IMR-90 (cell line): ENCODE data around the gene TENM4. TPM values are rescaled to one million over a fixed set of nuclear protein-coding genes. Genes with fewer than 3 reads are reported as not detected.

ENCODE experiments used
- ATAC-seq: fragments of 200-7000 bp; cut with Tn5 transposase; 2 replicates; pipeline ENCODE4 v1.9.1; 2020; ENCODE audit warnings: low read depth, mild to moderate bottlenecking, moderate library complexity
- BruUV-seq: library from RNA; stranded (reverse); fragments of 400-500 nt; replicated peaks from 2 replicates; lab custom pipeline; 2021; lab: Mats Ljungman, UMichigan
- CTCF ChIA-PET: fragments of 300-600 bp; formaldehyde crosslinking; extraction: SDS; loops from one replicate; lab custom pipeline; 2021; ENCODE audit warnings: antibody characterized with exemption; lab: Yijun Ruan, JAX
- POLR2A ChIA-PET: fragments of 300-600 bp; sonication (Branson Sonifier 250); formaldehyde crosslinking; loops from one replicate; lab custom pipeline; 2022; ENCODE audit warnings: antibody characterized with exemption; ENCODE audit not compliant: unreplicated experiment; lab: Charles Lee
- DNase-seq: peaks from one replicate; pipeline ENCODE4 v3.0.0; 2013
- H2AFZ ChIP-seq: replicated peaks from 2 replicates; pipeline ENCODE3; 2013; ENCODE audit warnings: low read length, mild to moderate bottlenecking; ENCODE audit not compliant: poor library complexity
- H2AK5ac ChIP-seq: 2 replicates; pipeline ENCODE4 v1.6.1; 2013; ENCODE audit warnings: low read depth, low read length, inconsistent platforms
- H2AK9ac ChIP-seq: replicated peaks from 2 replicates; pipeline ENCODE3; 2013; ENCODE audit warnings: mild to moderate bottlenecking, low read depth, low read length, moderate library complexity; ENCODE audit not compliant: poor library complexity
- H2BK120ac ChIP-seq: 2 replicates; pipeline ENCODE4 v1.6.1; 2013; ENCODE audit warnings: low read depth, low read length, inconsistent platforms
- H2BK15ac ChIP-seq: 3 replicates; pipeline ENCODE4 v1.6.1; 2013; ENCODE audit warnings: low read depth, low read length, inconsistent platforms
- H2BK20ac ChIP-seq: 2 replicates; pipeline ENCODE4 v1.6.1; 2013; ENCODE audit warnings: low read depth, mild to moderate bottlenecking, inconsistent platforms, low read length, moderate library complexity
- H2BK5ac ChIP-seq: 2 replicates; pipeline ENCODE4 v1.6.1; 2013; ENCODE audit warnings: mild to moderate bottlenecking, low read depth, low read length, inconsistent platforms; ENCODE audit not compliant: poor library complexity, severe bottlenecking
- H3K14ac ChIP-seq: replicated peaks from 2 replicates; pipeline ENCODE4 v1.6.1; 2013; ENCODE audit warnings: low read depth, low read length, inconsistent platforms
- H3K18ac ChIP-seq: 2 replicates; pipeline ENCODE4 v1.6.1; 2013; ENCODE audit warnings: low read depth, low read length, control low read depth
- H3K23ac ChIP-seq: 2 replicates; pipeline ENCODE4 v1.6.1; 2013; ENCODE audit warnings: low read depth, low read length, inconsistent platforms
- H3K27ac ChIP-seq: 2 replicates; pipeline ENCODE4 v1.5.1; 2013; ENCODE audit warnings: mild to moderate bottlenecking, control low read depth, low read length; ENCODE audit not compliant: insufficient read depth
- H3K27me3 ChIP-seq: 2 replicates; pipeline ENCODE4 v1.6.1; 2013; ENCODE audit warnings: low read length; ENCODE audit not compliant: control insufficient read depth, insufficient read depth
- H3K36me3 ChIP-seq: 2 replicates; pipeline ENCODE4 v1.6.1; 2013; ENCODE audit warnings: low read length, mixed read lengths; ENCODE audit not compliant: control insufficient read depth, insufficient read depth
- H3K4ac ChIP-seq: 2 replicates; pipeline ENCODE4 v1.6.1; 2013; ENCODE audit warnings: low read depth, low read length, inconsistent platforms
- H3K4me1 ChIP-seq: 2 replicates; pipeline ENCODE4 v1.6.1; 2013; ENCODE audit warnings: low read length, mixed read lengths; ENCODE audit not compliant: control insufficient read depth, insufficient read depth
- H3K4me2 ChIP-seq: 2 replicates; pipeline ENCODE4 v1.6.1; 2013; ENCODE audit warnings: low read depth, mild to moderate bottlenecking, control low read depth, low read length, moderate library complexity
- H3K4me3 ChIP-seq: 2 replicates; pipeline ENCODE4 v1.5.1; 2013; ENCODE audit warnings: low read depth, mild to moderate bottlenecking, control low read depth, low read length, moderate library complexity; ENCODE audit not compliant: insufficient read depth
- H3K56ac ChIP-seq: 2 replicates; pipeline ENCODE4 v1.6.1; 2013; ENCODE audit warnings: low read length, inconsistent platforms; ENCODE audit not compliant: insufficient read depth; ENCODE audit errors: extremely low read depth
- H3K79me1 ChIP-seq, 2 experiments: 2 replicates each; pipeline ENCODE4 v1.6.1; 2013; ENCODE audit warnings: low read length in 2 of 2, inconsistent platforms in 1 of 2, low read depth in 1 of 2
- H3K9ac ChIP-seq: 2 replicates; pipeline ENCODE4 v1.6.1; 2013; ENCODE audit warnings: low read depth, low read length, control low read depth
- H3K9me1 ChIP-seq: 2 replicates; pipeline ENCODE4 v1.6.1; 2013; ENCODE audit warnings: low read length, inconsistent platforms; ENCODE audit not compliant: insufficient read depth
- H3K9me3 ChIP-seq: 2 replicates; pipeline ENCODE4 v1.6.1; 2013; ENCODE audit warnings: low read length; ENCODE audit not compliant: control insufficient read depth, insufficient read depth
- H4K20me1 ChIP-seq: 2 replicates; pipeline ENCODE4 v1.6.1; 2013; ENCODE audit warnings: low read length, inconsistent platforms; ENCODE audit not compliant: insufficient read depth
- H4K5ac ChIP-seq: 2 replicates; pipeline ENCODE4 v1.6.1; 2013; ENCODE audit warnings: mild to moderate bottlenecking, low read depth, low read length, control low read depth
- H4K8ac ChIP-seq, 2 experiments: 2 replicates each; pipeline ENCODE4 v1.6.1; 2013; ENCODE audit warnings: low read depth in 2 of 2, low read length in 2 of 2, control low read depth in 1 of 2, inconsistent platforms in 1 of 2
- H4K91ac ChIP-seq: 2 replicates; pipeline ENCODE4 v1.6.1; 2013; ENCODE audit warnings: low read depth, low read length, inconsistent platforms; ENCODE audit not compliant: insufficient read depth
- CTCF ChIP-seq: conservative IDR thresholded peaks from 2 replicates; pipeline ENCODE4 v1.5.1; 2012; ENCODE audit warnings: mild to moderate bottlenecking, low read depth, low read length, improper control_type of control experiment
- FOS ChIP-seq: fragments of 150-350 bp; IDR thresholded peaks from 2 replicates; pipeline ENCODE4 v1.6.1; 2016; ENCODE audit warnings: low read depth, low read length
- MAZ ChIP-seq: IDR thresholded peaks from 2 replicates; pipeline ENCODE4 v1.6.1; 2012; ENCODE audit warnings: low read depth, mild to moderate bottlenecking, low read length, improper control_type of control experiment, moderate library complexity, borderline replicate concordance
- POLR2A ChIP-seq: IDR thresholded peaks from 2 replicates; pipeline ENCODE4 v1.6.1; 2012; ENCODE audit warnings: mild to moderate bottlenecking, low read depth, low read length
- RCOR1 ChIP-seq: IDR thresholded peaks from 2 replicates; pipeline ENCODE4 v1.6.1; 2012; ENCODE audit warnings: mild to moderate bottlenecking, low read length, improper control_type of control experiment; ENCODE audit not compliant: insufficient replicate concordance
- RFX5 ChIP-seq: IDR thresholded peaks from 2 replicates; pipeline ENCODE4 v1.8.0; 2012; ENCODE audit warnings: low read depth, mild to moderate bottlenecking, low read length, moderate library complexity
- SMC3 ChIP-seq: fragments of 150-350 bp; IDR thresholded peaks from 2 replicates; pipeline ENCODE4 v1.6.1; 2016; ENCODE audit warnings: low read depth, mild to moderate bottlenecking, antibody characterized with exemption, low read length, moderate library complexity
- WGBS, 2 experiments: methylation state at CpG; one replicate each; pipeline versions ENCODE4 v1.1.5 to v1.1.7; 2013; ENCODE audit warnings: missing lambda C conversion rate in 2 of 2; ENCODE audit not compliant: insufficient read length in 1 of 2; ENCODE audit errors: extremely low coverage in 2 of 2; 5-methylcytosine and 5-hydroxymethylcytosine counted together
- dilution Hi-C: fragments of 300-500 bp; cut with HindIII; formaldehyde crosslinking; loops from one replicate; pipeline ENCODE4 v1.14.3; 2018; ENCODE audit warnings: low sequenced_read_pairs; ENCODE audit not compliant: unreplicated experiment
- in situ Hi-C: fragments of 300-500 bp; cut with MboI; formaldehyde crosslinking; loops from 3 replicates; pipeline ENCODE4 v1.14.3; 2019; ENCODE audit warnings: low sequenced_read_pairs, inconsistent platforms, mixed read lengths
- intact Hi-C: fragments of 100-400 bp; cut with micrococcal nuclease; formaldehyde crosslinking; loops from 2 replicates; pipeline ENCODE4 v1.10.0; 2022
- polyA plus RNA-seq, 3 experiments: library from polyadenylated mRNA; depleted of rRNA; stranded (reverse); fragments of >200 nt; gene quantifications; 2 replicates each; pipeline ENCODE4 v1.2.3, GENCODE V29; 2012; ENCODE audit warnings: low replicate concordance in 1 of 3
- total RNA-seq: library from RNA; depleted of rRNA; stranded (reverse); fragments of >200 nt; gene quantifications from 2 replicates; pipeline ENCODE4 v1.2.3, GENCODE V29; 2012

TENM4 gene
- total and polyA plus RNA-seq, 2 of the 4 experiments (the other 2 are of a cell fraction), result 7.4 to 9.0 TPM

DNA sequence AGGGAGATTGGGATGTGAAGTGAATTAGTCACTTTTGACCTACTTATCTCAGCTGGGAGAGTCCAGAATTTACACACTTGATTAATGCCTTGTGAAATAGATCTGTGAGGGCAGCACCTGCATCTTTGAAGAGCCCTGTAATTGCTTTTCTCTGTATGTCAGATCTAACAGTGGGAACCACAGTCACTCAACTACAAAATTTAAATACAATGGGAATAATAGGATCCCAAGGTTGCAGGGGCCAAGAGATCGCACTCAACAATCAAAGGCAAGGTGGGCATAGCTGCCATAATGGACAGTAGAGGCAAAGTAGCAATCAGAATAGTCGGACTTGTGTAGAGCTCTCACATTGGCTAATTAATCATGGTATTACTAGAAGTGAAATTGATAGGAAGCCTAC, 820.7 kb downstream of the TENM4 start:
- ATAC-seq (no peak), DNase-seq (no peak)
- no TSS peak for BruUV-seq
- Histone ChIP-seq H2BK5ac (no peak overlapping the region), H4K5ac (no peak overlapping the region), H3K36me3 (no peaks in the 10 kb centered on the region), H2BK15ac (no peak overlapping the region), H2AK5ac (no peak overlapping the region), H3K9ac (no peak overlapping the region), H3K27me3 (no peaks in the 10 kb centered on the region; the same call in 1 of the 2 replicates), H4K91ac (no peak overlapping the region), H3K9me3 (peaks cover 6% of the 10 kb centered on the region), H3K18ac (no peak overlapping the region), H4K8ac (no peak overlapping the region), H3K4me2 (no peak overlapping the region), H3K79me1 (no peaks in the 10 kb centered on the region), H2AK9ac (no peak overlapping the region), H3K4ac (no peak overlapping the region), H3K9me1 (no peaks in the 10 kb centered on the region), H4K20me1 (no peaks in the 10 kb centered on the region), H3K14ac (no peak overlapping the region), H2AFZ (no peak overlapping the region), H3K56ac (no peak overlapping the region), H3K27ac (no peak overlapping the region), H3K4me3 (no peak overlapping the region), H2BK120ac (no peak overlapping the region), H3K23ac (no peak overlapping the region), H2BK20ac (no peak overlapping the region), H3K4me1 (no peaks in the 10 kb centered on the region)
- in situ Hi-C loops, result no loop called here
- ChIA-PET POLR2A (no interaction called here), CTCF (no interaction called here)
- intact Hi-C loops, result no loop called here
- WGBS, 2 experiments, result no CpG with 5 or more reads among the region's 2 CpGs
- no peak for TF ChIP-seq RCOR1
- TF ChIP-seq MAZ, result no peak
- TF ChIP-seq FOS, result no peak
- TF ChIP-seq SMC3, result no peak
- TF ChIP-seq RFX5, result no peak
- no peak for TF ChIP-seq POLR2A
- no peak for TF ChIP-seq CTCF
- dilution Hi-C loops, result no loop called here
